Nephron progenitor cell (in vitro differentiated cells): Measurements from ENCODE around the gene CRIP2.
A peak's percentile ranks its signal among the peaks of the same experiment; 100 is the strongest.

ENCODE experiments used
- DNase-seq: peaks from one replicate; pipeline ENCODE4 v3.0.0; 2021
- H3K27ac Mint-ChIP-seq: 2 replicates; pipeline ENCODE4 v1.8.0; 2021; ENCODE audit warnings: mild to moderate bottlenecking, moderate library complexity, mixed read lengths
- H3K27me3 Mint-ChIP-seq: 2 replicates; pipeline ENCODE4 v1.8.0; 2021; ENCODE audit warnings: mild to moderate bottlenecking, low read depth, mixed read lengths; ENCODE audit not compliant: poor library complexity
- H3K36me3 Mint-ChIP-seq: 2 replicates; pipeline ENCODE4 v1.8.0; 2021; ENCODE audit warnings: low read depth, mixed read lengths
- H3K4me1 Mint-ChIP-seq: 2 replicates; pipeline ENCODE4 v1.8.0; 2021; ENCODE audit warnings: mixed read lengths
- H3K4me3 Mint-ChIP-seq: 2 replicates; pipeline ENCODE4 v1.8.0; 2021; ENCODE audit warnings: mild to moderate bottlenecking, moderate library complexity, mixed read lengths
- H3K9me3 Mint-ChIP-seq: 2 replicates; pipeline ENCODE4 v1.8.0; 2021; ENCODE audit warnings: mild to moderate bottlenecking, moderate library complexity, mixed read lengths
- TF ChIP-seq, protein P1 (sequence below): fragments of 200-600 bp; sonication (generic); IDR thresholded peaks from 2 replicates; pipeline ENCODE4 v1.5.0; 2021; ENCODE audit warnings: antibody characterized with exemption

The CRIP2 gene

DNA sequence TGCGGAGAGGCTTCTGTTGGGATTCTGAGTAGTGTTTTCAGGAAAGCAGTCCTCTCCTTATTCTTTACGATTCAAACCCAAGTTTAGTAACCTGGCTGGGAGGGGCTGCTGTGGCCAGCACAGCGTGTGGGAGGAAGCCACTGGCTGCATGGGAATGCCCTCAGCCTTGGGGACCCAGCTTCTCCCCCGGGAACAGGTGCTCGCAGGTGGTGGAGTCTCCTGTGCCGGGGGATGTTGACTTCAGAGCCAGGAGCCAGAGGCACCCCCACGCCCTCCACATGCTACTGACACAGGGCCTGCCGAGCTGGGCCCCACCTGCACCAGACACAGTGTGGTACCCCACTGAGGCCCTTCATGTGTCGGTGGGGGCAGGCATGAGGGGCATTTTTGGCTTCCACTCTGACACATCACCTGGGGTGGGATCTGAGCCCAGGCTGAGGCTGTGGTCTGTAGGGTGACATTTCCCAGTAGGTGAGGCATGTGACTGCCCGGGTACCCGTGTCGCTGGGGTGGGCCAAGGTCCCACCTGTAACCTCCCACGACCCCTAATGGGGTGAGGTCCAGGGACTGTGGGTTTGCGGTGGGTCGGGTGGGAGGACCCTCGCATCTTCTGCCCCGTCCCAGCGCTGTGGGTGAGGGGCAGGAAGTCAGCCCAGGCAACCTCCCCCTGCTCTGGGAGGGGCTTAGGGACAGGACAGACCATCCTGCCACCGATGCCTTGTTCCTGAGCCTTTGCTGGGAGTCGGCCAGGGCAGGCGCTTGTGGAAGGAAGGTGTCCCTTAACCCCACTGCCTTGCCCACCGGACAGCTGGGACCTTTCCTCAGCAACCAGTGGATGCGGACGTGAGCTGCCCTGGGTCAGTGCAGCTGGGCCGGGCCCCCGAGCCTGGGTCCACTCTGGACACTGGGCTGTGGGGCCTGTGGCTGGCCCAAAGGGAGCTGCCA, 28.4 kb upstream of the CRIP2 start:
- H3K27me3 Mint-ChIP-seq = no peaks in the 10 kb centered on the region
- DNase-seq = no peak
- TF ChIP-seq, protein P1, sequence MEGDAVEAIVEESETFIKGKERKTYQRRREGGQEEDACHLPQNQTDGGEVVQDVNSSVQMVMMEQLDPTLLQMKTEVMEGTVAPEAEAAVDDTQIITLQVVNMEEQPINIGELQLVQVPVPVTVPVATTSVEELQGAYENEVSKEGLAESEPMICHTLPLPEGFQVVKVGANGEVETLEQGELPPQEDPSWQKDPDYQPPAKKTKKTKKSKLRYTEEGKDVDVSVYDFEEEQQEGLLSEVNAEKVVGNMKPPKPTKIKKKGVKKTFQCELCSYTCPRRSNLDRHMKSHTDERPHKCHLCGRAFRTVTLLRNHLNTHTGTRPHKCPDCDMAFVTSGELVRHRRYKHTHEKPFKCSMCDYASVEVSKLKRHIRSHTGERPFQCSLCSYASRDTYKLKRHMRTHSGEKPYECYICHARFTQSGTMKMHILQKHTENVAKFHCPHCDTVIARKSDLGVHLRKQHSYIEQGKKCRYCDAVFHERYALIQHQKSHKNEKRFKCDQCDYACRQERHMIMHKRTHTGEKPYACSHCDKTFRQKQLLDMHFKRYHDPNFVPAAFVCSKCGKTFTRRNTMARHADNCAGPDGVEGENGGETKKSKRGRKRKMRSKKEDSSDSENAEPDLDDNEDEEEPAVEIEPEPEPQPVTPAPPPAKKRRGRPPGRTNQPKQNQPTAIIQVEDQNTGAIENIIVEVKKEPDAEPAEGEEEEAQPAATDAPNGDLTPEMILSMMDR = no peak
- no peak overlapping the region for H3K4me3 Mint-ChIP-seq
- H3K27ac Mint-ChIP-seq = peak overlapping the region; percentile 79
- H3K36me3 Mint-ChIP-seq = peaks cover 20% of the 10 kb centered on the region
- H3K9me3 Mint-ChIP-seq = no peaks in the 10 kb centered on the region
- peaks cover 15% of the 10 kb centered on the region for H3K4me1 Mint-ChIP-seq

GRCh38 chr14:105446971-105447370, 27.6 kb upstream of the CRIP2 start:
- Mint-ChIP-seq H3K9me3 (no peaks in the 10 kb centered on the region), H3K27me3 (no peaks in the 10 kb centered on the region), H3K4me3 (no peak overlapping the region), H3K36me3 (peaks cover 15% of the 10 kb centered on the region), H3K4me1 (peaks cover 10% of the 10 kb centered on the region), H3K27ac (peak overlapping the region; percentile 89)
- no peak for DNase-seq
- TF ChIP-seq, protein P1 = no peak

GRCh38 chr14:105447651-105448640, 26.7 kb upstream of the CRIP2 start:
- H3K27me3 Mint-ChIP-seq = no peaks in the 10 kb centered on the region
- no peaks in the 10 kb centered on the region for H3K9me3 Mint-ChIP-seq
- peaks cover 11% of the 10 kb centered on the region for H3K36me3 Mint-ChIP-seq
- TF ChIP-seq, protein P1 = no peak
- no peak for DNase-seq
- H3K4me1 Mint-ChIP-seq = peaks cover 10% of the 10 kb centered on the region
- H3K27ac Mint-ChIP-seq = no peak overlapping the region
- no peak overlapping the region for H3K4me3 Mint-ChIP-seq

DNA sequence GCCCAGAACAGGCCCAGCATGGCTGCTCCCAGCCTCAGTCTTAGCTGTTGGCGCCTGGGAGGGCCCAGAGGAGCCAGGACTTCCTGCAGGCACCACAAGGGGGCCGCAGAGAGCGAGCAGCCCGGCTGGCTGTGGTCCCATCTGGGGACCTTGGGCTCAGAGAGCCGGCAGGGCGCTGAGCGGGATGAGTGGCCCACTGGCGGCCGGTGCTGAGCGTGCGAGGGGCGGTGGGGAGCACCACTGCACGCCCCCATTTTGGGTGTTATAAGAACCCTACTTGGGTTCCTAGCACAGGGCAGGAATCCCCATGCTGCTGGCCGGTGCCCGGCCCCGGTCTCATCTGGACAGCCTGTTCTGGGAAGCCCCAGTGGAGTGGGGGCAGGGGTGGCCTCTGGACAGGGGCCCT, 25.9 kb upstream of the CRIP2 start:
- Mint-ChIP-seq H3K4me1 (peaks cover 10% of the 10 kb centered on the region), H3K9me3 (no peaks in the 10 kb centered on the region), H3K27ac (no peak overlapping the region), H3K36me3 (peaks cover 10% of the 10 kb centered on the region), H3K4me3 (no peak overlapping the region), H3K27me3 (no peaks in the 10 kb centered on the region)
- peak; percentile 79 for DNase-seq
- TF ChIP-seq, protein P1 = peak; percentile 80

- Mint-ChIP-seq H3K27ac (no peak overlapping the region), H3K4me1 (peaks cover 10% of the 10 kb centered on the region), H3K27me3 (no peaks in the 10 kb centered on the region), H3K36me3 (peaks cover 10% of the 10 kb centered on the region), H3K4me3 (no peak overlapping the region), H3K9me3 (no peaks in the 10 kb centered on the region)
- TF ChIP-seq, protein P1 = no peak
- DNase-seq = no peak
Measured at GRCh38 chr14:105449276-105450122, 25.1 kb upstream of the CRIP2 start.
